Gastrocnemius medialis (tissue), 4 donors: ENCODE measurements around the gene LIPH. TPM values are rescaled to one million over a fixed set of nuclear protein-coding genes. Genes with fewer than 3 reads are reported as not detected.

Experiments
- ATAC-seq, 2 donors: fragments of 150-250 bp; one replicate each; pipeline ENCODE4 v1.9.1; 2016
- DNase-seq, 2 donors: peaks; one replicate each; pipeline ENCODE4 v3.0.0-alpha.2; 2019
- H3K27ac ChIP-seq, 4 donors: fragments of 200-600 bp; sonication (generic); 1 replicate in 1 of 4; 2 replicates in 3 of 4; pipeline ENCODE4 v1.5.1; 2016 to 2018; ENCODE audit warnings: mild to moderate bottlenecking in 2 of 4, moderate library complexity in 1 of 4
- H3K27me3 ChIP-seq, 3 donors: fragments of 200-600 bp; sonication (generic) in 2 of 3; 1 replicate in 1 of 3; 2 replicates in 2 of 3; pipeline versions ENCODE4 v1.5.1 to v1.6.0; 2016 to 2019; ENCODE audit warnings: mild to moderate bottlenecking in 1 of 3, moderate library complexity in 1 of 3
- H3K36me3 ChIP-seq, 2 donors: fragments of 200-600 bp; sonication (generic) in 1 of 2; one replicate each; pipeline ENCODE4 v1.5.1; 2017 to 2018
- H3K4me1 ChIP-seq, 2 donors: fragments of 200-600 bp; sonication (generic) in 1 of 2; one replicate each; pipeline ENCODE4 v1.5.1; 2016 to 2017; ENCODE audit warnings: mild to moderate bottlenecking in 2 of 2
- H3K4me3 ChIP-seq, 4 donors: fragments of 200-600 bp; sonication (generic) in 3 of 4; 1 replicate in 1 of 4; 2 replicates in 3 of 4; pipeline ENCODE4 v1.5.1; 2016 to 2019; ENCODE audit warnings: mild to moderate bottlenecking in 2 of 4
- H3K9me3 ChIP-seq, 3 donors: fragments of 200-600 bp; sonication (generic) in 2 of 3; 1 replicate in 1 of 3; 2 replicates in 2 of 3; pipeline ENCODE4 v1.5.1; 2016 to 2019
- POLR2A ChIP-seq, 2 donors: fragments of 450-650 bp; IDR thresholded peaks; one replicate each; pipeline ENCODE4 v1.6.1; 2017; ENCODE audit warnings: antibody characterized with exemption in 2 of 2, mild to moderate bottlenecking in 2 of 2, moderate library complexity in 2 of 2
- in situ Hi-C, 4 donors: fragments of 200-750 bp; cut with MboI; loops; one replicate each; pipeline versions ENCODE4 v1.15.0 to v1.8.0; 2017; ENCODE audit warnings: low sequenced_read_pairs in 4 of 4
- intact Hi-C: fragments of 100-400 bp; cut with DNase I; formaldehyde crosslinking; loops from one replicate; pipeline ENCODE4 v1.15.1; 2023; ENCODE audit warnings: low total_unique reads
- total RNA-seq, 4 donors: library from RNA; depleted of rRNA; stranded (reverse); fragments of >200 nt; gene quantifications; one replicate each; pipeline versions ENCODE4 v1.1.0 to v1.2.3, GENCODE V29; 2016
- TF ChIP-seq, protein P1 (sequence below), 5 experiments: fragments of 450-650 bp in 3 of 5; fragments of 200-600 bp in 2 of 5; sonication (generic) in 2 of 5; IDR thresholded peaks in 4 of 5; conservative IDR thresholded peaks in 1 of 5; 1 replicate in 4 of 5; 2 replicates in 1 of 5; pipeline ENCODE4 v1.5.1; 2016 to 2019; ENCODE audit warnings: antibody characterized with exemption in 5 of 5, mild to moderate bottlenecking in 3 of 5, moderate library complexity in 3 of 5

The LIPH gene
- total RNA-seq, 4 donors from 2014 or later = 0.11 to 0.41 TPM; not detected in 2

DNA sequence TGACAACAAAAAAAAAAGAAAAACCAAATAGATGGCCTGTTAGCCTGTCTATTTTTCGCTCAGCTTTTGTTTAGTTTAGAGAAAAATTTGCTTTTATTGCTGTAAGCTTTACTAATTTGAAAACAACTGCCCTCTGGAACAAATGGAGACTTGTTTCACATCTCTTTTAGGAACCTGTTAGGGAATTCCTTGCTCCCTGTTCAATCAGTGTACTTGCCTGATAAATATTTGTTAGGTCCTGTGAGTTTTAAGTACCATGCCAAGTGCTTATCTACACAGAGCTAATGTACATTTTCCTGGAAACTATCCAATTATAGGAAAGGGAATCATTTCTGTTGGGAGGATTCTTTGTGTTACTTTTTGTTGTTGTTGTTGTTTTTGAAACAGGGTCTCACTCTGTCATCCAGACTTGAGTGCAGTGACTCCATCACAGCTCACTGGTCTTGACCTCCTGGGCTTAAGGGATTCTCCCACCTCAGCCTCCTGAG is 3.5 kb upstream of the LIPH start:
- no peaks in the 10 kb centered on the region for H3K9me3 ChIP-seq
- no peaks in the 10 kb centered on the region for H3K4me1 ChIP-seq
- ATAC-seq (no peak), DNase-seq (no peak)
- in situ Hi-C loops = no loop called here
- H3K27ac ChIP-seq = no peak overlapping the region
- H3K4me3 ChIP-seq = no peak overlapping the region
- TF ChIP-seq POLR2A (IDR thresholded peaks at IDR 0.05) = no peak
- TF ChIP-seq, protein P1, sequence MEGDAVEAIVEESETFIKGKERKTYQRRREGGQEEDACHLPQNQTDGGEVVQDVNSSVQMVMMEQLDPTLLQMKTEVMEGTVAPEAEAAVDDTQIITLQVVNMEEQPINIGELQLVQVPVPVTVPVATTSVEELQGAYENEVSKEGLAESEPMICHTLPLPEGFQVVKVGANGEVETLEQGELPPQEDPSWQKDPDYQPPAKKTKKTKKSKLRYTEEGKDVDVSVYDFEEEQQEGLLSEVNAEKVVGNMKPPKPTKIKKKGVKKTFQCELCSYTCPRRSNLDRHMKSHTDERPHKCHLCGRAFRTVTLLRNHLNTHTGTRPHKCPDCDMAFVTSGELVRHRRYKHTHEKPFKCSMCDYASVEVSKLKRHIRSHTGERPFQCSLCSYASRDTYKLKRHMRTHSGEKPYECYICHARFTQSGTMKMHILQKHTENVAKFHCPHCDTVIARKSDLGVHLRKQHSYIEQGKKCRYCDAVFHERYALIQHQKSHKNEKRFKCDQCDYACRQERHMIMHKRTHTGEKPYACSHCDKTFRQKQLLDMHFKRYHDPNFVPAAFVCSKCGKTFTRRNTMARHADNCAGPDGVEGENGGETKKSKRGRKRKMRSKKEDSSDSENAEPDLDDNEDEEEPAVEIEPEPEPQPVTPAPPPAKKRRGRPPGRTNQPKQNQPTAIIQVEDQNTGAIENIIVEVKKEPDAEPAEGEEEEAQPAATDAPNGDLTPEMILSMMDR (IDR thresholded peaks at IDR 0.05 in 4 of 5, conservative IDR thresholded peaks at IDR 0.05 in 1 of 5) = no peak
- no peaks in the 10 kb centered on the region for H3K36me3 ChIP-seq
- intact Hi-C loops = no loop called here
- H3K27me3 ChIP-seq = no peaks in the 10 kb centered on the region

DNA sequence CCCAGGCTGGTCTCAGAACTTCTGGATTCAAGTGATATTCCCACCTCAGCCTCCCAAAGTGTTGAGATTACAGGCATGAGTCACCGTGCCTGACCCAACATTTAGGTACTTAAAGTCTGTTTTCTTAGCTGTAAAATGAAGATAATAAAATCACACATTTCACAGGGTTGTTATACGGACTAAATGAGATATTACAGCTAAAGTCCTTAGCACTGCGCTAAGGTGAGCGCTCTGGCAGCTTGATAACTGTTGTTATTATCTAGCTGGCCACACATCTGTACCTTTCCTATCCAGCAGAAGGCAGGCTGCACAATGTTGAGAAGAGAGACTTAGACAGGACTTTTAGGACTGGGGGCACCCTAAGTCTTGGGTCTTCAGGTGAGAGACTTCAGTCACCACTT is 2.7 kb upstream of the LIPH start:
- in situ Hi-C loops = no loop called here
- no peak for TF ChIP-seq POLR2A (IDR thresholded peaks at IDR 0.05)
- TF ChIP-seq, protein P1 (IDR thresholded peaks at IDR 0.05 in 4 of 5, conservative IDR thresholded peaks at IDR 0.05 in 1 of 5) = no peak
- no peak for ATAC-seq

DNA sequence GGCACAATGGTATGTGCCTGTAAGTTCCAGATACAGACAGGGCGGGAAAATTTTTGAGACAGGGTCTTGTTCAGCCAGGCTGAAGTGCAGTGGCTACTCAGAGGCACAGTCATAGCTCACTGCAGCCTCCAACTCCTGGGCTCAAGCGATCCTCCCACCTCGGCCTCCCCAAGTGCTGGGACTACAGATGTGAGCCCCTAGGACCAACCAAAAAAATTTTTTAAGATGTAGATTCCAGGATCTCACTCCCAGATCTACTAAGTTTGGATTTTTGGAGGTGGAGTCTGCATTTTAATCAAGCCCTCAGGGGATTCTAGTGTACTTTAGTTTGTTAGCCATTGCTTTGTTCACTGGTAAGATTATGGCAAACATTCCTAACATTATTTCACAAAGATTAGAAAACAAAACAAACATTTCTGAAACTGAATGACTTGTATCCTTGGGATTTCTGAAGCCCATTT is 2.7 kb downstream of the LIPH start:
- H3K27ac ChIP-seq = no peak overlapping the region
- in situ Hi-C loops = no loop called here
- no peaks in the 10 kb centered on the region for H3K4me1 ChIP-seq

More for the DNA sequence above, 2.7 kb upstream of the LIPH start:
- Histone ChIP-seq H3K27ac (no peak overlapping the region), H3K4me1 (no peaks in the 10 kb centered on the region), H3K4me3 (no peak overlapping the region), H3K9me3 (no peaks in the 10 kb centered on the region), H3K27me3 (no peaks in the 10 kb centered on the region), H3K36me3 (no peaks in the 10 kb centered on the region)
- DNase-seq = no peak
- intact Hi-C loops = no loop called here

DNA sequence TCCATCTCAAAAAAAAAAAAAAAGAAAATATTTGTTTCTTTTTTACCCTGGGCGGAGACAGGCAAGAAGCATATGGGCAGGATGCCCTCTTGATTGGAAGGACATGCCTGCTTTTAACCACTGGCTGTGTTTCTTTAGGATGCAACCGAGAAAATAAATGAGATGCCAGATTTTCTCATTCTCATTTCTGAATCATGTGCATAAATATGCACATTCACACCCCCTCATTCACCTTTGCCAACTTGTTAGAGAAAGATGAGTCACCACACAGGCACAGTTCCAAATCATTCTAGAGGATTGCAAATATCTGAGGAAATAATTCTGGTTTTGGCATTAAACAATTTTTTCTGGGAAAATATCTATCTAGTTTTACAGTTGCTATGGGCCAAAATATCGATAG is 3.3 kb downstream of the LIPH start:
- intact Hi-C loops = no loop called here
- in situ Hi-C loops = no loop called here
- Histone ChIP-seq H3K27ac (no peak overlapping the region), H3K9me3 (no peaks in the 10 kb centered on the region), H3K36me3 (no peaks in the 10 kb centered on the region), H3K27me3 (no peaks in the 10 kb centered on the region), H3K4me1 (no peaks in the 10 kb centered on the region), H3K4me3 (no peak overlapping the region)
- ATAC-seq (peak in 1 of 2 donors; percentile 51), DNase-seq (peak; percentile 17 to 22)
- TF ChIP-seq, protein P1 (IDR thresholded peaks at IDR 0.05 in 4 of 5, conservative IDR thresholded peaks at IDR 0.05 in 1 of 5) = no peak

More for the DNA sequence above, 2.7 kb downstream of the LIPH start:
- no peaks in the 10 kb centered on the region for H3K9me3 ChIP-seq
- TF ChIP-seq, protein P1 (IDR thresholded peaks at IDR 0.05 in 4 of 5, conservative IDR thresholded peaks at IDR 0.05 in 1 of 5) = no peak
- no peak for TF ChIP-seq POLR2A (IDR thresholded peaks at IDR 0.05)
- intact Hi-C loops = no loop called here
- no peaks in the 10 kb centered on the region for H3K36me3 ChIP-seq
- ATAC-seq = no peak
- no peaks in the 10 kb centered on the region for H3K27me3 ChIP-seq
- no peak for DNase-seq
- no peak overlapping the region for H3K4me3 ChIP-seq

DNA sequence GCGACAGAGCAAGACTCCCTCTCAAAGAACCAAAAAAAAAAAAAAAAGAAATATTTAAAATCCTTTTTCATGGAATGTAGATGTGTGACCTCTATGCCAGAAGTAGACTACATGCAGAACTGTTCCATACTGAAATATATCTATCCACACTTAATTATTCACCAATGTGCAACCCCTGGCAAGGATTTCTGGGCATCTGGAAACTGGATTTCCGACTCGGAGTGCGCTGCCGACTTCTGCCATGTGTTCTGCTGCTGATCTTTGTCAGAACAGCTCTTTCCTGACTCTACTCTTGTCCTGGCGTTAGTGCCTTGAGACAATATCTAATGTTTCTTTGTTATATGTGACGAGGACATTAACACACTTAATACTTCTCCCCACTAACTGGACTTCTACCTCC is 11.7 kb downstream of the LIPH start:
- ATAC-seq = no peak
- in situ Hi-C loops = no loop called here
- H3K4me1 ChIP-seq = no peaks in the 10 kb centered on the region
- TF ChIP-seq, protein P1 (IDR thresholded peaks at IDR 0.05 in 4 of 5, conservative IDR thresholded peaks at IDR 0.05 in 1 of 5) = no peak
- TF ChIP-seq POLR2A (IDR thresholded peaks at IDR 0.05) = no peak
- no peaks in the 10 kb centered on the region for H3K9me3 ChIP-seq
- DNase-seq = no peak
- no peaks in the 10 kb centered on the region for H3K27me3 ChIP-seq
- no peak overlapping the region for H3K27ac ChIP-seq
- no peak overlapping the region for H3K4me3 ChIP-seq
- no peaks in the 10 kb centered on the region for H3K36me3 ChIP-seq
- intact Hi-C loops = no loop called here
